ENCODE results near the gene ANKRD16. TPM values are rescaled to one million over a fixed set of nuclear protein-coding genes. Genes with fewer than 3 reads are reported as not detected.

ANKRD16 gene
- total RNA-seq, 4 donors from 2014 or later: 8.5 to 21.7 (median 17.8) TPM

- WGBS, 2 donors (ENCODE audit: low coverage in 1 of 2): 67 to 100% methylated on average over 4 to 9 of the region's 9 CpGs
- intact Hi-C loops (cut with DNase I; ENCODE audit: low total_unique reads): no loop called here
- H3K4me3 ChIP-seq: no peak overlapping the region
- peaks cover 12 to 31% (median 14%) of the 10 kb centered on the region in 4 donors for H3K4me1 ChIP-seq
- peaks cover 0 to 3% of the 10 kb centered on the region in 2 donors for H3K9me3 ChIP-seq
- peaks cover 0 to 7% (median 3%) of the 10 kb centered on the region in 4 donors for H3K36me3 ChIP-seq
- TF ChIP-seq, protein P1, sequence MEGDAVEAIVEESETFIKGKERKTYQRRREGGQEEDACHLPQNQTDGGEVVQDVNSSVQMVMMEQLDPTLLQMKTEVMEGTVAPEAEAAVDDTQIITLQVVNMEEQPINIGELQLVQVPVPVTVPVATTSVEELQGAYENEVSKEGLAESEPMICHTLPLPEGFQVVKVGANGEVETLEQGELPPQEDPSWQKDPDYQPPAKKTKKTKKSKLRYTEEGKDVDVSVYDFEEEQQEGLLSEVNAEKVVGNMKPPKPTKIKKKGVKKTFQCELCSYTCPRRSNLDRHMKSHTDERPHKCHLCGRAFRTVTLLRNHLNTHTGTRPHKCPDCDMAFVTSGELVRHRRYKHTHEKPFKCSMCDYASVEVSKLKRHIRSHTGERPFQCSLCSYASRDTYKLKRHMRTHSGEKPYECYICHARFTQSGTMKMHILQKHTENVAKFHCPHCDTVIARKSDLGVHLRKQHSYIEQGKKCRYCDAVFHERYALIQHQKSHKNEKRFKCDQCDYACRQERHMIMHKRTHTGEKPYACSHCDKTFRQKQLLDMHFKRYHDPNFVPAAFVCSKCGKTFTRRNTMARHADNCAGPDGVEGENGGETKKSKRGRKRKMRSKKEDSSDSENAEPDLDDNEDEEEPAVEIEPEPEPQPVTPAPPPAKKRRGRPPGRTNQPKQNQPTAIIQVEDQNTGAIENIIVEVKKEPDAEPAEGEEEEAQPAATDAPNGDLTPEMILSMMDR (IDR thresholded peaks at IDR 0.05): no peak
- TF ChIP-seq EP300 (IDR thresholded peaks at IDR 0.05; ENCODE audit: low read depth) (no peak), POLR2AphosphoS5 (IDR thresholded peaks at IDR 0.05) (no peak), POLR2A (IDR thresholded peaks at IDR 0.05) (no peak)
- peak overlapping the region in 2 of 4 donors; percentile 37 to 47 for H3K27ac ChIP-seq
- peak; percentile 36 for DNase-seq
- H3K27me3 ChIP-seq: no peaks in the 10 kb centered on the region
- in situ Hi-C loops (cut with MboI; ENCODE audit: low pct_ligation_motif_present in 1 of 4, low pct_unique_long_range_greater_than_20kb in 1 of 4, low sequenced_read_pairs in 3 of 4): no loop called here
These were observed 6.1 kb upstream of the ANKRD16 start for GRCh38 chr10:5895804-5896203.

DNA sequence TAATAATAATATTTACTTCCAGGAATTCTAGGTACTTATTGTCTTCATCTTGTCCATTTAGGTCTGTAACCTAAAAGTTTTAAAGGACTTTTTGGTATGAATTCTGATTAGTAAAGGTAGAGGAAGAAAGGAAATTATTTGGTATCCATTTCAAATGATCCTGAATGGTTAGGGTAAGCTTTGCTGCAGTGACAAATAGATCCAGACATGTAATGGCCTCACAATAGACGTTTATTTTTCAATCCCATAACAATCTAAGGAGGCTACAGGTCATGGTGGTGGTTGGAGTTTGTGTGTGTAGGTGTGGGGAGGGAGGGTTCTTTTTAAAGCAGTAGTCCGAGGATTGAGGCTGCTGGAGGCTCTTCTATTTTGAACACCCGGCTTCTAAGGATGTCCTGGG, 5.7 kb upstream of the ANKRD16 start:
- Histone ChIP-seq H3K4me3 (no peak overlapping the region), H3K36me3 (peaks cover 0 to 7% (median 3%) of the 10 kb centered on the region in 4 donors), H3K9me3 (peaks cover 0 to 3% of the 10 kb centered on the region in 2 donors), H3K27me3 (no peaks in the 10 kb centered on the region), H3K27ac (peak overlapping the region in 1 of 4 donors; percentile 17), H3K4me1 (peaks cover 13 to 32% (median 15%) of the 10 kb centered on the region in 4 donors)
- WGBS, 2 donors (ENCODE audit: low coverage in 1 of 2): 74 to 78% methylated on average over 2 to 3 of the region's 3 CpGs
- TF ChIP-seq POLR2A (IDR thresholded peaks at IDR 0.05) (no peak), POLR2AphosphoS5 (IDR thresholded peaks at IDR 0.05) (no peak), EP300 (IDR thresholded peaks at IDR 0.05; ENCODE audit: low read depth) (no peak)
- TF ChIP-seq, protein P1 (IDR thresholded peaks at IDR 0.05): no peak
- no peak for DNase-seq
- in situ Hi-C loops (cut with MboI; ENCODE audit: low pct_ligation_motif_present in 1 of 4, low pct_unique_long_range_greater_than_20kb in 1 of 4, low sequenced_read_pairs in 3 of 4) (no loop called here), intact Hi-C loops (cut with DNase I; ENCODE audit: low total_unique reads) (no loop called here)

DNA sequence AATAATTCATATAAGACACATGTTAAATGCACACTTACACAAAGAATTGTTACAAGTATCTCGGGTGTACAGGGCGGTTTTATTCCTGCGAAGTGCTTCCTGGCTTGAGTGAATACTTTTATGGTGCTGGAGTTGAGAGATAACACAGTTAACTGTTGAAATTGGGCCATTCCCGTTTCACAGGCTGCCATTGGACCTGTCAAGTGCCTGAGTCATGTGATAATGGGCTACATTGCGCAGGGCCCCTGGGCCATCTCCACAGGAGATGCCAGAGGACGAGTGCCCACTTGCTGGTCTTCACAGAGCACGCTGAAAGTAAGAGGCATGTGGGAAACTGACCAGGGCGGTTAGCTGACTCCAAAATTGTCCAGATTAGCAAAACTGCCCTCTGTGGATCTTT, 5.2 kb upstream of the ANKRD16 start:
- 86 to 92% methylated on average over 3 to 8 of the region's 8 CpGs for WGBS, 2 donors (ENCODE audit: low coverage in 1 of 2)

DNA sequence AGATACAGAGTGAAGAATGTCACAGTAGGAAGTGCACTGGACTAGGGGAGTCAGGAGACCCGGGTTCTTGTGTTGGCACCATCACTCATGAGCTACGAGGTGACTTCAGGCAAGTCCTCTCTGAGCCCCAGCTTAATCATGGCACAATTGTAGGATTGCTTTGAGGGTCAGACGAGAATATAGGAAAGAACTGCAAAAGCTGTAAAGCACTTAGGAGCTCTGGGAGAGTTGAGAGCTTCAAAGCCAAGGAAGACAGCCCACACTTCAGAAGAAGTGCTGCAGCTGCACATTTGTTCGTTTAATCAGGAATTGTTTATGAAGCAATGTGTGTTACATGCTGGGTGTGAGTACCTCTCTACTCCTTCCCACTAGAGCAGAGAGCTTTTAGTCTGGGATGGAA, 4.7 kb upstream of the ANKRD16 start:
- no peak for DNase-seq
- peaks cover 0 to 3% of the 10 kb centered on the region in 2 donors for H3K9me3 ChIP-seq
- no peaks in the 10 kb centered on the region for H3K27me3 ChIP-seq
- H3K36me3 ChIP-seq: peaks cover 0 to 7% (median 3%) of the 10 kb centered on the region in 4 donors
- in situ Hi-C loops (cut with MboI; ENCODE audit: low pct_ligation_motif_present in 1 of 4, low pct_unique_long_range_greater_than_20kb in 1 of 4, low sequenced_read_pairs in 3 of 4): no loop called here
- peaks cover 13 to 32% (median 15%) of the 10 kb centered on the region in 4 donors for H3K4me1 ChIP-seq
- WGBS, 2 donors (ENCODE audit: low coverage in 1 of 2): 59 to 62% methylated on average over 3 to 4 of the region's 4 CpGs
- intact Hi-C loops (cut with DNase I; ENCODE audit: low total_unique reads): no loop called here
- TF ChIP-seq EP300 (IDR thresholded peaks at IDR 0.05; ENCODE audit: low read depth) (no peak), POLR2A (IDR thresholded peaks at IDR 0.05) (no peak), POLR2AphosphoS5 (IDR thresholded peaks at IDR 0.05) (no peak)
- TF ChIP-seq, protein P1 (IDR thresholded peaks at IDR 0.05): no peak
- no peak overlapping the region for H3K4me3 ChIP-seq
- H3K27ac ChIP-seq: no peak overlapping the region

More for the DNA sequence above, 5.2 kb upstream of the ANKRD16 start:
- no peak overlapping the region for H3K27ac ChIP-seq
- no peaks in the 10 kb centered on the region for H3K27me3 ChIP-seq
- H3K36me3 ChIP-seq: peaks cover 0 to 7% (median 3%) of the 10 kb centered on the region in 4 donors
- intact Hi-C loops (cut with DNase I; ENCODE audit: low total_unique reads) (no loop called here), in situ Hi-C loops (cut with MboI; ENCODE audit: low pct_ligation_motif_present in 1 of 4, low pct_unique_long_range_greater_than_20kb in 1 of 4, low sequenced_read_pairs in 3 of 4) (no loop called here)
- no peak overlapping the region for H3K4me3 ChIP-seq
- peaks cover 13 to 32% (median 15%) of the 10 kb centered on the region in 4 donors for H3K4me1 ChIP-seq
- H3K9me3 ChIP-seq: peaks cover 0 to 3% of the 10 kb centered on the region in 2 donors
- TF ChIP-seq POLR2A (IDR thresholded peaks at IDR 0.05) (no peak), EP300 (IDR thresholded peaks at IDR 0.05; ENCODE audit: low read depth) (no peak), POLR2AphosphoS5 (IDR thresholded peaks at IDR 0.05) (no peak)
- TF ChIP-seq, protein P1 (IDR thresholded peaks at IDR 0.05): no peak
- DNase-seq: no peak
